CD4-positive, CD25-positive, alpha-beta regulatory T cell (primary cell): ENCODE measurements around the gene PPM1N. TPM values are rescaled to one million over a fixed set of nuclear protein-coding genes. Genes with fewer than 3 reads are reported as not detected.
A peak's percentile ranks its signal among the peaks of the same experiment; 100 is the strongest.

Source experiments
- ATAC-seq, 2 donors: fragments of 150-1000 bp; cut with Tn5 transposase; one replicate each; pipeline ENCODE4 v1.10.0; 2021; ENCODE audit warnings: low read depth in 2 of 2, moderate number of reproducible peaks in 2 of 2, moderate library complexity in 1 of 2
- DNase-seq, 3 donors: peaks; one replicate each; pipeline versions ENCODE4 v3.0.0 to v3.0.0-alpha.2; 2012 to 2022; ENCODE audit warnings: mixed read lengths in 1 of 3
- H3K27ac ChIP-seq: one replicate; pipeline ENCODE4 v1.7.0; 2013; ENCODE audit warnings: mild to moderate bottlenecking, low read length; ENCODE audit not compliant: insufficient read depth, poor library complexity, severe bottlenecking
- H3K27me3 ChIP-seq: one replicate; pipeline ENCODE4 v1.7.0; 2013; ENCODE audit warnings: low read length; ENCODE audit not compliant: control insufficient read depth, insufficient read depth
- H3K36me3 ChIP-seq: one replicate; pipeline ENCODE4 v1.7.0; 2013; ENCODE audit warnings: mild to moderate bottlenecking, low read length, moderate library complexity; ENCODE audit not compliant: control insufficient read depth, insufficient read depth
- H3K4me1 ChIP-seq: 2 replicates; pipeline ENCODE4 v1.7.0; 2013; ENCODE audit warnings: mild to moderate bottlenecking, low read length; ENCODE audit not compliant: insufficient read depth, control insufficient read depth, poor library complexity, severe bottlenecking
- H3K4me3 ChIP-seq: one replicate; pipeline ENCODE4 v1.7.0; 2013; ENCODE audit warnings: low read depth, mild to moderate bottlenecking, low read length, moderate library complexity
- H3K9me3 ChIP-seq, 2 experiments: 1 replicate in 1 of 2; 2 replicates in 1 of 2; pipeline ENCODE4 v1.7.0; 2013; ENCODE audit warnings: low read length in 2 of 2, mild to moderate bottlenecking in 1 of 2, moderate library complexity in 1 of 2; ENCODE audit not compliant: control insufficient read depth in 2 of 2
- H3K27ac Mint-ChIP-seq, 3 donors: one replicate each; pipeline ENCODE4 v1.8.0; 2020 to 2022; ENCODE audit warnings: mild to moderate bottlenecking in 3 of 3, mixed read lengths in 3 of 3, moderate library complexity in 2 of 3
- H3K27me3 Mint-ChIP-seq: one replicate; pipeline ENCODE4 v1.8.0; 2022; ENCODE audit warnings: mild to moderate bottlenecking, mixed read lengths
- H3K36me3 Mint-ChIP-seq: one replicate; pipeline ENCODE4 v1.8.0; 2020; ENCODE audit warnings: mixed read lengths
- H3K4me1 Mint-ChIP-seq, 4 donors: one replicate each; pipeline ENCODE4 v1.8.0; 2020 to 2022; ENCODE audit warnings: mixed read lengths in 4 of 4, mild to moderate bottlenecking in 1 of 4
- H3K4me3 Mint-ChIP-seq, 4 donors: one replicate each; pipeline ENCODE4 v1.8.0; 2020 to 2022; ENCODE audit warnings: mild to moderate bottlenecking in 4 of 4, mixed read lengths in 4 of 4, moderate library complexity in 3 of 4
- H3K9me3 Mint-ChIP-seq, 7 donors: one replicate each; pipeline ENCODE4 v1.8.0; 2020 to 2022; ENCODE audit warnings: mixed read lengths in 7 of 7, mild to moderate bottlenecking in 3 of 7, moderate library complexity in 2 of 7
- polyA plus RNA-seq, 4 donors: library from polyadenylated mRNA; unstranded; fragments of 300-500 nt; fragmentation: Illumina TruSeq; gene quantifications; one replicate each; pipeline ENCODE4 v1.2.3, GENCODE V29; 2021
- total RNA-seq: library from RNA; stranded (reverse); gene quantifications from one replicate; pipeline ENCODE4 v1.2.3, GENCODE V29; 2022

PPM1N gene
- total and polyA plus RNA-seq, 5 donors from 2014 or later = 2.3 to 6.7 (median 3.2) TPM

- ATAC-seq = no peak
- Mint-ChIP-seq H3K9me3 (peaks cover 0 to 2% (median 0%) of the 10 kb centered on the region in 7 donors), H3K36me3 (no peaks in the 10 kb centered on the region), H3K27ac (peak overlapping the region; percentile 52 to 97 (median 92)), H3K4me3 (peak overlapping the region; percentile 79 to 99 (median 82)), H3K4me1 (peaks cover 0 to 40% (median 30%) of the 10 kb centered on the region in 4 donors), H3K27me3 (no peaks in the 10 kb centered on the region)
- Histone ChIP-seq H3K9me3 (no peaks in the 10 kb centered on the region), H3K27me3 (no peaks in the 10 kb centered on the region), H3K27ac (peak overlapping the region; percentile 95), H3K4me3 (no peak overlapping the region), H3K36me3 (no peaks in the 10 kb centered on the region), H3K4me1 (peaks cover 38% of the 10 kb centered on the region)
- DNase-seq = no peak
These were observed 7.1 kb downstream of the PPM1N start for GRCh38 chr19:45505151-45505995.

GRCh38 chr19:45505996-45506245, 7.7 kb downstream of the PPM1N start:
- Histone ChIP-seq H3K4me3 (peak overlapping the region; percentile 88), H3K27me3 (no peaks in the 10 kb centered on the region), H3K9me3 (no peaks in the 10 kb centered on the region), H3K4me1 (peaks cover 44% of the 10 kb centered on the region), H3K36me3 (no peaks in the 10 kb centered on the region), H3K27ac (peak overlapping the region; percentile 95)
- ATAC-seq (no peak), DNase-seq (no peak)
- H3K4me1 Mint-ChIP-seq = peaks cover 0 to 43% (median 32%) of the 10 kb centered on the region in 4 donors
- no peaks in the 10 kb centered on the region for H3K36me3 Mint-ChIP-seq
- peaks cover 0 to 2% (median 0%) of the 10 kb centered on the region in 7 donors for H3K9me3 Mint-ChIP-seq
- no peaks in the 10 kb centered on the region for H3K27me3 Mint-ChIP-seq
- H3K27ac Mint-ChIP-seq = peak overlapping the region; percentile 74 to 97 (median 92)
- H3K4me3 Mint-ChIP-seq = peak overlapping the region; percentile 79 to 99 (median 82)

- Mint-ChIP-seq H3K9me3 (peaks cover 0 to 2% (median 0%) of the 10 kb centered on the region in 7 donors), H3K4me1 (peaks cover 0 to 47% (median 33%) of the 10 kb centered on the region in 4 donors), H3K27me3 (no peaks in the 10 kb centered on the region), H3K4me3 (peak overlapping the region; percentile 95 to 99 (median 97)), H3K27ac (peak overlapping the region; percentile 94 to 97 (median 97)), H3K36me3 (no peaks in the 10 kb centered on the region)
- peak overlapping the region; percentile 88 for H3K4me3 ChIP-seq
- peak; percentile 80 for ATAC-seq
- H3K36me3 ChIP-seq = no peaks in the 10 kb centered on the region
- peaks cover 48% of the 10 kb centered on the region for H3K4me1 ChIP-seq
- peak; percentile 92 to 98 (median 96) for DNase-seq
- H3K27me3 ChIP-seq = no peaks in the 10 kb centered on the region
- H3K27ac ChIP-seq = peak overlapping the region; percentile 95
- H3K9me3 ChIP-seq = no peaks in the 10 kb centered on the region
These were observed 8.2 kb downstream of the PPM1N start for GRCh38 chr19:45506246-45506988.

- Histone ChIP-seq H3K4me3 (peak within 1 kb of the TSS; percentile 88), H3K4me1 (peaks cover 55% of the 10 kb centered on the region), H3K36me3 (no peaks in the 10 kb centered on the region), H3K27me3 (no peaks in the 10 kb centered on the region), H3K27ac (peak within 1 kb of the TSS; percentile 95), H3K9me3 (no peaks in the 10 kb centered on the region)
- Mint-ChIP-seq H3K9me3 (peaks cover 0 to 2% (median 0%) of the 10 kb centered on the region in 7 donors), H3K36me3 (no peaks in the 10 kb centered on the region), H3K4me1 (peaks cover 0 to 54% (median 38%) of the 10 kb centered on the region in 4 donors), H3K27ac (peak within 1 kb of the TSS; percentile 94 to 97 (median 97)), H3K4me3 (peak within 1 kb of the TSS; percentile 95 to 99 (median 97)), H3K27me3 (no peaks in the 10 kb centered on the region)
- DNase-seq = peak; percentile 85 to 96 (median 93)
- peak; percentile 70 to 75 for ATAC-seq
These were observed 9.0 kb downstream of the PPM1N start, which contains the start of gene VASP for GRCh38 chr19:45506989-45507871. Gene VASP (plus strand): TSS chr19:45507479. CDS start chr19:45507772, 293 bp downstream.

GRCh38 chr19:45507872-45508416, 9.7 kb downstream of the PPM1N start:
- H3K4me1 ChIP-seq = peaks cover 58% of the 10 kb centered on the region
- Mint-ChIP-seq H3K4me3 (peak overlapping the region; percentile 94 to 99 (median 96)), H3K27ac (peak overlapping the region in 2 of 3 donors; percentile 29 to 51), H3K27me3 (no peaks in the 10 kb centered on the region), H3K9me3 (peaks cover 0 to 2% (median 0%) of the 10 kb centered on the region in 7 donors), H3K36me3 (no peaks in the 10 kb centered on the region), H3K4me1 (peaks cover 0 to 60% (median 41%) of the 10 kb centered on the region in 4 donors)
- peak overlapping the region; percentile 95 for H3K27ac ChIP-seq
- DNase-seq (no peak), ATAC-seq (no peak)
- no peaks in the 10 kb centered on the region for H3K36me3 ChIP-seq
- H3K27me3 ChIP-seq = no peaks in the 10 kb centered on the region
- H3K4me3 ChIP-seq = peak overlapping the region; percentile 82
- no peaks in the 10 kb centered on the region for H3K9me3 ChIP-seq

- H3K4me3 Mint-ChIP-seq = peak overlapping the region; percentile 94 to 99 (median 96)
- no peak for ATAC-seq
- H3K4me1 Mint-ChIP-seq = peaks cover 0 to 63% (median 43%) of the 10 kb centered on the region in 4 donors
- H3K36me3 Mint-ChIP-seq = no peaks in the 10 kb centered on the region
- Histone ChIP-seq H3K27me3 (no peaks in the 10 kb centered on the region), H3K36me3 (no peaks in the 10 kb centered on the region), H3K4me3 (peak overlapping the region; percentile 82), H3K9me3 (no peaks in the 10 kb centered on the region), H3K27ac (peak overlapping the region; percentile 95), H3K4me1 (peaks cover 62% of the 10 kb centered on the region)
- DNase-seq = peak; percentile 21 to 50 (median 39)
- H3K27me3 Mint-ChIP-seq = no peaks in the 10 kb centered on the region
- H3K9me3 Mint-ChIP-seq = peaks cover 0 to 2% (median 0%) of the 10 kb centered on the region in 7 donors
- peak overlapping the region in 2 of 3 donors; percentile 51 to 71 for H3K27ac Mint-ChIP-seq
These were observed 10.2 kb downstream of the PPM1N start for GRCh38 chr19:45508417-45508860.
